Glomerular endothelial cell (primary cell): Measurements from ENCODE around the gene SGO2. TPM values are rescaled to one million over a fixed set of nuclear protein-coding genes. Genes with fewer than 3 reads are reported as not detected.
"Not testable (repeated sequence)": the region's sequence is repeated elsewhere in the genome, so short reads cannot be mapped to it uniquely, and the experiment has no call there.

Experiments used
- DNase-seq: peaks from one replicate; pipeline ENCODE4 v3.0.0-alpha.2; 2011; ENCODE audit warnings: low read depth, low spot score; ENCODE audit errors: extremely low read depth
- total RNA-seq: library from RNA; depleted of rRNA; stranded (reverse); fragments of >200 nt; gene quantifications from 2 replicates; pipeline ENCODE4 v1.2.3, GENCODE V29; 2015

SGO2 gene
- total RNA-seq, 1 donor from 2014 or later = 8.1 TPM

- no peak for DNase-seq
Measured at GRCh38 chr2:200509612-200510433, 16.2 kb upstream of the SGO2 start, which contains the start of gene KCTD18. Gene KCTD18 (minus strand): TSS chr2:200510068. CDS start chr2:200507016, 3,052 bp downstream.

- no peak for DNase-seq
Measured at GRCh38 chr2:200515155-200515554, 10.9 kb upstream of the SGO2 start.

- DNase-seq = no peak
Measured at GRCh38 chr2:200523158-200523557, 2.8 kb upstream of the SGO2 start.

DNA sequence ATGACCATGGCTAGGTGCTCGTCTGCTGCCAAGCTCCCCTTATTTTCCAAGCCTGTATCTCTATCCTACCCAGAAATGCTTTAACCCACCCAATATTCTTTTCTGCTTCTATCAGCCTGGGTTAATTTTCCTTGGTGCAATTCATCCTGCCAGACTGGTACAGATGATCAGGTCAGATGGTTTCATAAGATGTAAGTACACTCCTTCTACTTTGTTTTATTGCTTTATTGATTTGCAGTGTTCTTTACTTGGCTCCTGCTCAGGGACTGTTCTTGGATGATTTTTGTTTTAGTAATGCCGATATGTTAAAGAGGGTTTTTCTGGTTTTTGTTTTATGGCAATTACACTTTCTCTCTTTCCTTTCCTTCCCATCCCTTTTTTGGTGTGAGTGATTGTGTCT, 2.4 kb upstream of the SGO2 start:
- DNase-seq = no peak

DNA sequence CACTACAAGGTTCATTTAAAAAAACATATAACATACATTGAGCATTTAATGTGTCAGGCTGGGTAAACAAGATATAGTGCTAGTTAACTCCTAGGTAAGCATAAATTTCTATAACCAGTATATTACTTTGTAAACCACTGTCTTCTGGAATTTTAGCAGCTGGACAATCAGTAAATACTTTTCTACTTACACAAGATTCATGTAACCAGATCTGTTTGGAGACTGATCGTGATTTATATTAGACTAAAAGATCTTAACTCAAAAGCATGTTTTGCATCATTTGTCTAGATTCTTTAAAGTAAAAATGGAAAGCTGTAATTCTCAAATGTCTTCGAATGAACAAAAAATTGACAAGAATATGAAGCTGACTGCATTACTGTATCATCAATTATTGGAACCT, 941 bp upstream of the SGO2 start:
- no peak for DNase-seq

DNA sequence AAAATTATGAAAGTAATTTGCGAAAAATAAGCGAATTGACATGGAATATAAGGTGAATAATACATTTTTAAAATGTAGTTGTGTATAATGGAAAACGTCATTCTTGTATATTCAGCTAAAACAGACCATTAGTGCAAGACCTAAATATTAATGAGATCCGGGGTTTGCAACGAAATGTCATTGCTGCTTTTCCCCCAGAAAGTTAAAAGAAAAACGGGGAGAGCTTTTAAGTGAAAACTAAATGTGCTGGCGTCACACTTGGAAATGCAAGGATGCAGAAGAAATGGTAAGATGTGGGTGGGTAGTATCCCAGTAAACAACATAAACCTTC, 491 bp upstream of the SGO2 start:
- DNase-seq = no peak

- DNase-seq = no peak
Measured at GRCh38 chr2:200528228-200528627, 2.2 kb downstream of the SGO2 start.

- no peak for DNase-seq
Measured at GRCh38 chr2:200533754-200534153, 7.7 kb downstream of the SGO2 start.

GRCh38 chr2:200534572-200534971, 8.6 kb downstream of the SGO2 start:
- DNase-seq = no peak

GRCh38 chr2:200538139-200538538, 12.1 kb downstream of the SGO2 start:
- no peak for DNase-seq

- DNase-seq = no peak
Measured at GRCh38 chr2:200540793-200541192, 14.8 kb downstream of the SGO2 start.

DNA sequence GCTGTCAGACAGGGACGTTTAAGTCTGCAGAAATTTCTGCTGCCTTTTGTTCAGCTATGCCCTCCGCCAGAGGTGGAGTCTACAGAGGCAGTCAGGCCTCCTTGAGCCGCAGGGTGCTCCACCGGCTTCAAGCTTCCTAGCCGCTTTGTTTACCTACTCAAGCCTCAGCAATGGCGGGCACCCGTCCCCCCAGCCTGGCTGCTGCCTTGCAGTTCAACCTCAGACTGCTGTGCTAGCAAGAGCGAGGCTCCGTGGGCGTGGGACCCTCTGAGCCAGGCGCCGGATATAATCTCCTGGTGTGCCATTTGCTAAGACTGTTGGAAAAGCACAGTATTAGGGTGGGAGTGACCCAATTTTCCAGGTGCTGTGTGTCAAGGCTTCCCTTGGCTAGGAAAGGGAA, 40.6 kb downstream of the SGO2 start:
- DNase-seq = not testable (repeated sequence)

- no peak for DNase-seq
Measured at GRCh38 chr2:200567932-200568331, 41.9 kb downstream of the SGO2 start.

DNA sequence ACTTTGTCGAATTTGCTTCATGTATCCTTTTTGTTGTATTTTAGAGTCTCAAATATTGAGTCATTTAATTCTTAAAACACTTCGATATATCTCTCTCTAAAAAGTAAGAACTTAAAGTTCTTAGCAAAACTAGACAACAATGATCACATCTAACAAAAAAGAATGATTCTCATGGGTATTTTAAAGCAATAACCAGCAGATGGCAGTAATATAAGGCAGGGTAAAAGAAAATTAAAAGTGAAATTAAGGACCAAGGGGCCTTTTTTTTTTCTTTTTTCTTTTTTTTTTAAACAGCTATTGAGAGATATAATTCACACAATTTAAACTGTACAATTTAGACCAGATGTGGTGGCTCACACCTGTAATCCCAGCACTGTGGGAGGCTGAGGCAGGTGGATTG, 50.0 kb downstream of the SGO2 start:
- no peak for DNase-seq

- DNase-seq = no peak
Measured at GRCh38 chr2:200577027-200577426, 51.0 kb downstream of the SGO2 start.

GRCh38 chr2:200578778-200579177, 52.8 kb downstream of the SGO2 start:
- no peak for DNase-seq

- DNase-seq = no peak
Measured at GRCh38 chr2:200584639-200585038, 58.6 kb downstream of the SGO2 start.

GRCh38 chr2:200585340-200585729, 59.3 kb downstream of the SGO2 start:
- no peak for DNase-seq

- DNase-seq = no peak
Measured at GRCh38 chr2:200585730-200586643, 60.0 kb downstream of the SGO2 start, which contains the start of gene AOX1. Gene AOX1 (plus strand): TSS chr2:200586014. CDS start chr2:200586109, 95 bp downstream.

- no peak for DNase-seq
Measured at GRCh38 chr2:200586644-200586975, 60.6 kb downstream of the SGO2 start.

GRCh38 chr2:200587007-200587616, 61.1 kb downstream of the SGO2 start:
- DNase-seq = no peak
